Measurements from ENCODE around the gene TP53.

The TP53 gene

DNA sequence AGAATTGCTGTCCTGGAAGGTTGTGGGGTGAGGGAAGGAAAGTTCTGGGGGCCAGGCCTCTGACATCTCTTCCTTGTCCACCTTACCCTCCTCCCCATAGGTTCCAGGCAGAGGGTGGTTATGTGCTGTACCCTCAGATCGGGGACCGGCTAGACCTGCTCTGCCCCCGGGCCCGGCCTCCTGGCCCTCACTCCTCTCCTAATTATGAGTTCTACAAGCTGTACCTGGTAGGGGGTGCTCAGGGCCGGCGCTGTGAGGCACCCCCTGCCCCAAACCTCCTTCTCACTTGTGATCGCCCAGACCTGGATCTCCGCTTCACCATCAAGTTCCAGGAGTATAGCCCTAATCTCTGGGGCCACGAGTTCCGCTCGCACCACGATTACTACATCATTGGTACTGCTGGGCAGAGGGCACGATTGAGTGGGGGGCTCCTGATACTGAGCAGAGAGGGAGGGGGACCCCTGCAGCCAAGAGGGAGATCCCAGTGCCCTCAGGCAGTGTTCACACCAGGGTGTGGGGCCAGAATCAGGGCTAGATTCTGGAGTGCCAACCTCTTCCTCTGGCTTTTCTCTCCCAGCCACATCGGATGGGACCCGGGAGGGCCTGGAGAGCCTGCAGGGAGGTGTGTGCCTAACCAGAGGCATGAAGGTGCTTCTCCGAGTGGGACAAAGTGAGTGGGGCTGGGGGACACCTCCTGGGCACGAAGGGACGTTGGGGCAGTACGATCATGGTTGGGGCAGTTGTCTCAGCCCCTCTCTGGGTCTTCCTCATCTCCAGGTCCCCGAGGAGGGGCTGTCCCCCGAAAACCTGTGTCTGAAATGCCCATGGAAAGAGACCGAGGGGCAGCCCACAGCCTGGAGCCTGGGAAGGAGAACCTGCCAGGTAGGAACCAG, 20.8 kb upstream of the TP53 start:
- no peak for DNase-seq
- Histone ChIP-seq H3K4me1 (0 out of 2 replicates have a peak, but pooled peaks cover 6% of the 10 kb centered on the region), H3K9me3 (no peaks in the 10 kb centered on the region), H3K36me3 (no peaks in the 10 kb centered on the region), H3K4me3 (ENCODE audit: low read depth, low read length) (no peak overlapping the region), H3K27me3 (0 out of 2 replicates have a peak, but pooled peaks cover 6% of the 10 kb centered on the region)
- TF ChIP-seq, protein P1, sequence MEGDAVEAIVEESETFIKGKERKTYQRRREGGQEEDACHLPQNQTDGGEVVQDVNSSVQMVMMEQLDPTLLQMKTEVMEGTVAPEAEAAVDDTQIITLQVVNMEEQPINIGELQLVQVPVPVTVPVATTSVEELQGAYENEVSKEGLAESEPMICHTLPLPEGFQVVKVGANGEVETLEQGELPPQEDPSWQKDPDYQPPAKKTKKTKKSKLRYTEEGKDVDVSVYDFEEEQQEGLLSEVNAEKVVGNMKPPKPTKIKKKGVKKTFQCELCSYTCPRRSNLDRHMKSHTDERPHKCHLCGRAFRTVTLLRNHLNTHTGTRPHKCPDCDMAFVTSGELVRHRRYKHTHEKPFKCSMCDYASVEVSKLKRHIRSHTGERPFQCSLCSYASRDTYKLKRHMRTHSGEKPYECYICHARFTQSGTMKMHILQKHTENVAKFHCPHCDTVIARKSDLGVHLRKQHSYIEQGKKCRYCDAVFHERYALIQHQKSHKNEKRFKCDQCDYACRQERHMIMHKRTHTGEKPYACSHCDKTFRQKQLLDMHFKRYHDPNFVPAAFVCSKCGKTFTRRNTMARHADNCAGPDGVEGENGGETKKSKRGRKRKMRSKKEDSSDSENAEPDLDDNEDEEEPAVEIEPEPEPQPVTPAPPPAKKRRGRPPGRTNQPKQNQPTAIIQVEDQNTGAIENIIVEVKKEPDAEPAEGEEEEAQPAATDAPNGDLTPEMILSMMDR (IDR thresholded peaks at IDR 0.05; ENCODE audit: low read depth, low read length): no peak

GRCh38 chr17:7707446-7707845, 20.2 kb upstream of the TP53 start:
- 0 out of 2 replicates have a peak, but pooled peaks cover 6% of the 10 kb centered on the region for H3K4me1 ChIP-seq
- H3K9me3 ChIP-seq: no peaks in the 10 kb centered on the region
- no peaks in the 10 kb centered on the region for H3K36me3 ChIP-seq
- TF ChIP-seq, protein P1 (IDR thresholded peaks at IDR 0.05; ENCODE audit: low read depth, low read length): no peak
- no peak overlapping the region for H3K4me3 ChIP-seq (ENCODE audit: low read depth, low read length)
- H3K27me3 ChIP-seq: 0 out of 2 replicates have a peak, but pooled peaks cover 6% of the 10 kb centered on the region
- DNase-seq: no peak

- H3K4me1 ChIP-seq: 0 out of 2 replicates have a peak, but pooled peaks cover 6% of the 10 kb centered on the region
- H3K27me3 ChIP-seq: 0 out of 2 replicates have a peak, but pooled peaks cover 6% of the 10 kb centered on the region
- TF ChIP-seq, protein P1 (IDR thresholded peaks at IDR 0.05; ENCODE audit: low read depth, low read length): no peak
- H3K36me3 ChIP-seq: no peaks in the 10 kb centered on the region
- DNase-seq: no peak
- H3K9me3 ChIP-seq: no peaks in the 10 kb centered on the region
- H3K4me3 ChIP-seq (ENCODE audit: low read depth, low read length): no peak overlapping the region
Measured at GRCh38 chr17:7706631-7707354, 19.5 kb upstream of the TP53 start.

DNA sequence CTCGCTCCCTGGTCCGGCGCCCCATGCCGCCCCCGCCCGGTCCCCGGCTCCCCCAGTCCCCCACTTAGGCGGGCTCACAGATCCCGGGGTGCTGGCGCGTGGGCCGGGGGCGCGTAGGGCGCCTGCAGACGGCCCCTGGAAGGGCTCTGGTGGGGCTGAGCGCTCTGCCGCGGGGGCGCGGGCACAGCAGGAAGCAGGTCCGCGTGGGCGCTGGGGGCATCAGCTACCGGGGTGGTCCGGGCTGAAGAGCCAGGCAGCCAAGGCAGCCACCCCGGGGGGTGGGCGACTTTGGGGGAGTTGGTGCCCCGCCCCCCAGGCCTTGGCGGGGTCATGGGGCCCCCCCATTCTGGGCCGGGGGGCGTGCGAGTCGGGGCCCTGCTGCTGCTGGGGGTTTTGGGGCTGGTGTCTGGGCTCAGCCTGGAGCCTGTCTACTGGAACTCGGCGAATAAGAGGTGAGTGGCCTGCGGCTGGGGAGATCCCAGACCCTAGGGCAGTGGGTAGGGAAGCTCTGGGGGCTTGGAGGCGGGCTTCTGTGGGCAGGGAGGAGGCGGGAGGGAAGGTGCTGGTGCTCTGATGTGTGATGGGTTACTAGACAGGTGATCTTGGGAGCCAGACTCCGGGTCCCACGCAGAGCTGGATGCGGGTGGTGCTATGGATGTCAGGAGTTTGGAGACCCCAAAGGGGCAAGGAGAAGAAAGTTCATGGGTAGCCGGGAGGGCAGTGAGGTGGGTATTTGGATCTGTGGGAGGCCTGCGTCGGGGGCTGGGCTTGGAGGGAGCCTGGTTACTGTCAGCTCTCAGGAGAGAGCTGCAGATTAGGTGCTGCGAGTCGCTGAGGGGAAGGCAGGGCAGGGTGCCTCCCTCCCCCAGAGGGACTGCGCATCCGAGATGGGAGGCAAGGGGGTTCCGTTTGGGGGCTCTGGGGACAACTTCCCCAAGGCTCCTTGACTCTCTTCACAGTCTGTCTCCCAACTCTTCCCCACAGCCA, 18.3 kb upstream of the TP53 start:
- Histone ChIP-seq H3K36me3 (no peaks in the 10 kb centered on the region), H3K9me3 (no peaks in the 10 kb centered on the region), H3K4me3 (ENCODE audit: low read depth, low read length) (peak overlapping the region; percentile 44), H3K27me3 (0 out of 2 replicates have a peak, but pooled peaks cover 6% of the 10 kb centered on the region), H3K4me1 (0 out of 2 replicates have a peak, but pooled peaks cover 6% of the 10 kb centered on the region)
- DNase-seq: no peak
- TF ChIP-seq, protein P1 (IDR thresholded peaks at IDR 0.05; ENCODE audit: low read depth, low read length): no peak

DNA sequence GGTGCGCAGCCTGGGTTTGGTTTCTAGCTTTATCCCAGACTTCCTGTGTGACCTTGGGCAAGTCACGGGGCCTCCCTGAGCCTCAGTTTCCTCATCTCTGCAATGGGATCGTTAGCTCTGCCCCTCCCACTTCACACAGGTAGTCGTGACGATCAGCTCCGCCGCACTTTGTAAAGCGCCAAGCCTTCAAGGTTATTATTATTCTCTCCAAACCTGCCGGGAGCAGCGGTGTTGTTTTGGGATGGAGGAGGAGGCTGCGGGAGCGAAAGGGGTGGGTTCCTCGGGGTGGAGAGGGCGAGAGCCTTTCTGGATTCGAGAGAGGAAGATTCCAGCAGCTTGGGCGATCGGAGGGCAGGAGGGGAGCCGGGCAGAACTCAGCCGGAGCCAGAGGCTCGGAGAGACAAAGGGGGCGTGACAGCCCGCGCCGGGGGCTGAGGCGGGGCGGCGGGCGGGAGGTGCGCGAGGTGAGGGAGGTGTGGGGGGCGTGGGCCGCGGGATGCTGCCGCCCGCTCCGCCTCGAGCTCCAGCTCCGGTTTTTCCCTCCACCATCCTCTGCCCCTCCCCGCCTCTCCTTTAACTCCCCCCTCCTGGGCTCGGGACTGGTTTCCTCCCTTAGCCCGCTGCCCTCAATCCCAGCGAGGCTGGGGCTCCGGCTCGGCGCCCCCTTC, 17.4 kb upstream of the TP53 start, which contains the start of gene EFNB3:
TSS of gene EFNB3 (plus strand) at position 602 of the 668 bp plus-strand sequence. CDS start 397 bp downstream, outside the sequence.
- Histone ChIP-seq H3K9me3 (no peaks in the 10 kb centered on the region), H3K4me1 (0 out of 2 replicates have a peak, but pooled peaks cover 6% of the 10 kb centered on the region), H3K36me3 (no peaks in the 10 kb centered on the region), H3K27me3 (0 out of 2 replicates have a peak, but pooled peaks cover 6% of the 10 kb centered on the region), H3K4me3 (ENCODE audit: low read depth, low read length) (peak within 1 kb of the TSS; percentile 44)
- peak; percentile 53 for DNase-seq
- TF ChIP-seq, protein P1 (IDR thresholded peaks at IDR 0.05; ENCODE audit: low read depth, low read length): no peak
